GM18505 (cell line): ENCODE data around the gene MPND.
"Not testable (repeated sequence)": the region's sequence is repeated elsewhere in the genome, so short reads cannot be mapped to it uniquely, and the experiment has no call there.

Source experiments
- ATAC-seq: cut with Tn5 transposase; IDR thresholded peaks from one replicate; pipeline ENCODE4 v1.9.1; 2021; ENCODE audit not compliant: unreplicated experiment
- POLR2A ChIP-seq: IDR thresholded peaks from 4 replicates; pipeline ENCODE4 v1.6.1; 2011; ENCODE audit warnings: borderline replicate concordance; ENCODE audit not compliant: insufficient read depth, insufficient read length; ENCODE audit errors: extremely low read depth

The MPND gene

DNA sequence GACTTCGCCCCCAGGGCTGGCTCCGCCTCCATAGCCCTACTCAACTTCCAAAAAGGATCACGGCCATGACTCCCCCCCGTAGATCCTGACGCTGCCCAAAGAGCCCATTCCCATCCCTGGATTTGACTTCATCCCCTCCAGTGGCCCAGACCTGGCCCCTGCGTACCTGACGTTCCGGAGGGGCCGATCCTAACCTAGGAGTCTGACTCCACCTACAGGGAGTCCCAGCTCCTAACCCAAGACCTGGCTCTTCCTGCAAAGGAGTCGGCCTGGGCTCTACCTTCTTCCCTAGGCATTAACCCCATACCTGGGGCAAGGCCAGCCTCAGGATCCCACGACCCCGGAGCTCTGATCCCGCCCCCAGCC lies 15.5 kb upstream of the MPND start:
- ATAC-seq = no peak
- no peak for TF ChIP-seq POLR2A

DNA sequence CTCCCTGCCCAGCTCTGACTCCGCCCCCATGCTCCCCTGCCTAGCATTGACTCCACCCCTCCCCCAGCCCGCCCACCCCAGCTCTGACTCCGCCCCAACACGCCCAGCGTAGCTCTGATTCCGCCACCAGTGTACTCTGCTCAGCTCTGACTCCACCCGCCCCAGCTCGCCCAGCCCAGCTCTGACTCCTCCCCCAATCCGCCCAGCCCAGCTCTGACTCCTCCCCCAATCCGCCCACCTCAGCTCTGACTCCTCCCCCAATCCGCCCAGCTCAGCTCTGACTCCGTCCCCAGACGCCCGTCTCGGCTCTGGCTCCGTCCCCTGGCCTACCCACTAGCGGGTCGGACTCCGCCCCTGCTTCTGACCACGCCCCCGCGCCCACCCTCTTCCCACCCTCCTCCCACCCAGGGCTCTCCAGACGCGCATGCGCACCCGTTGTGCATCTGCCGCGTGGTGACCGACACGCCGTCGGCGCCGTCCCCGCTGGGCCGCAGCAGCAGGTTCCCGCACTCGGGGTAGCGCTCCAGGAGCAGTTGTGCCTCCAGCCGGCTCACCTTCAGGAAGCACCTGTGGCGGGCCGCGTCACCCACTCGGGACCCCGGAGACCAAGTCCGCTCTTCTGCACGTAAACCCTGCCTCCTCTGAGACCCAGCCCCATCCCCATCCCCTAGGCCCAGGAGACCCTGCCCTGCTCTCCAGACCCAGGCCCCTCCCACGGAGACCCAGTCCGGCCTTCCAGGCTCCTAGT lies 14.9 kb upstream of the MPND start:
- ATAC-seq = peak; percentile 80
- TF ChIP-seq POLR2A = peak; percentile 77

DNA sequence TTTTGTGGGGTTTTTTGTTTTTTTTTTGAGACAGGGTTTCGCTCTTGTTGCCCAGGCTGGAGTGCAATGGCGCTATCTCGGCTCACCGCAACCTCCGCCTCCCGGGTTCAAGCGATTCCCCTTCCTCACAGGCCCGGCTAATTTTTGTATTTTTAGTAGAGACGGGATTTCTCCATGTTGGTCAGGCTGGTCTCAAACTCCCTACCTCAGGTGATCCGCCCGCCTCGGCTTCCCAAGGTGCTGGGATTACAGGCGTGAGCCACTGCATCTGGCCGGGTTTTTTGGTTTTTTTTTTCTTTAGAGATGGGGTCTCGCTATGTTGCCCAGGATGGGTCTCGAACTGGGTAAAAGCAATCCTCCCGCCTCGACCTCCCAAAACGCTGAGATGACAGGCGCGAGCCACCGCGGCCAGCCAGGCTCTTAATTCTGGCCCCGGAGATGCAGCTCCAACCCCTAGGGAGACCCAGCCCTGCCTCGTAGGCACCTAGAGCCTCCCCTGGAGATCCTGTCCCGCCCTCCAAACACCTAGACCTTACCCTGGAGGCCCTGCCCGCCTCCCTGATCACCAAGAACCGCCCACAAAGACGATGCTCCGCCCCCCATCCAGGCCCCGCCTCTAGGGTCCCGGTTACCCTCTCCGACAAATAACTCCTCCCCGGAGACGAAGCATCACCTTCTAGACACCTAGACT lies 14.2 kb upstream of the MPND start:
- not testable (repeated sequence) for ATAC-seq

DNA sequence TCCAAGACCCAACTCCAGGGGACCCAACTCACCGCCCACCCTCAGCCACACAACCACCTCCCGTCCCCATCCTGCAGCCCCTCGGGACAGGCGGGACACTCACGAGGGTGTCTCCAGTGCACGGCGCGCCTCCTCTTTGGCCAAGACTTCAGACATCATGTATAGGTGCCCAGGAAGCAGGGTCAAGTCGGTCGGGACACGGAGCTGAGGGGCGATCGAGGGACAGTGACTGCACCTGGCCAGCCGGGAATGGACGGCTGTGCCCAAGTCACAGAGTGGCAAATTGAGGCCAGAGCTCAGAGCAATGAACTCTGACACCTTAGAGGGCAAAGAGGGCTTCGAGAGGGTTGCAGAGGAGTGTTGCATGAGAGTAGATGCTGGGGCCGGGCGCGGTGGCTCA lies 13.5 kb upstream of the MPND start:
- ATAC-seq = no peak
- no peak for TF ChIP-seq POLR2A

DNA sequence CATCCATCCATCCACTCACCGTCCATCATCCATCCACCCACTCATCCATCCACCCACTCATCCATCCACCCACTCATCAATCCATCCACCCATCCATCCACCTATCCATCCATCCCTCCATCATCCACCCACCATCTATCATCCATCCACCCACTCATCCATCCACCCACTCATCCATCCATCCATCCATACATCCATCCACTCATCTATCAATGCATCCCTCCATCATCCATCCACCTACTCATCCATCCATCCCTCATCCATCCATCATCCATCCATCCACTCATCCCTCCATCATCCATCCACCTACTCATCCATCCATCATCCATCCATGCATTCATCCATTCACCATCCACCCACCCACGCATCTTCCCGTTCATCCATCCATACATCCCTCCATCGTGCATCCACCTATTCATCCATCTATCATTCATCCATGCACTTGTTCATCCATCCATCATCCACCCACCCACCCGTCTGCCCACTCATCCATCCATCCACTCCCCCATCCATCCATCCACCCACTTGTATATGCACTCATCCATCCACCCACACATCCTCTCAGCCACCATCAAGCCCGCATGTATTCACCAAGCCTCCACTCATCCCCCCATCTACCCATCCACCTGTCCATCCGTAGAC lies 8.3 kb upstream of the MPND start:
- ATAC-seq = no peak
- no peak for TF ChIP-seq POLR2A

DNA sequence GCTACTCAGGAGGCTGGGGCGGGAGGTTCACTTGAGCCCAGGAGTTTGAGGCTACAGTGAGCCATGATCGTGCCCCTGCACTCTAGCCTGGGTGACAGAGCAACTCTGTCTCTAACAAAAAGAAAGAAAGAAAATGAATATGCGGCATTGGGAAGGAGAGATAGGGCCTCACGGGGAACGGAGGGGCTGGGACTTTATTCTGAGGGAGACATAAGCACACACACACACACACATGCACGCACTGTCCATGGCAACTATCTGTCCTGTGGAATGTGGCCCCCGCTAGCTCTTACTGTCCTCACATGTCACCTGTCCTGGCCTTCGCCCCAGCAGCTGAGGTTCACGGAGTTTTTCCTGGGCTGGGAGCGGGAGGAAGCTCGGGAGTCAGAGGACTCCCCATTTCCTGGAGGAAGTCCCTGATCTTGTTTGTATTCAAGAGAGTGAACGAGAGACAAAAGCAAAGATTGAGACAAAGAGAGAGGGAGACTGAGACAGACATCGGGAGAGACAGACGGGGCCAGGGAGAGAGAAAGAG lies 5.4 kb upstream of the MPND start:
- no peak for ATAC-seq
- TF ChIP-seq POLR2A = no peak

DNA sequence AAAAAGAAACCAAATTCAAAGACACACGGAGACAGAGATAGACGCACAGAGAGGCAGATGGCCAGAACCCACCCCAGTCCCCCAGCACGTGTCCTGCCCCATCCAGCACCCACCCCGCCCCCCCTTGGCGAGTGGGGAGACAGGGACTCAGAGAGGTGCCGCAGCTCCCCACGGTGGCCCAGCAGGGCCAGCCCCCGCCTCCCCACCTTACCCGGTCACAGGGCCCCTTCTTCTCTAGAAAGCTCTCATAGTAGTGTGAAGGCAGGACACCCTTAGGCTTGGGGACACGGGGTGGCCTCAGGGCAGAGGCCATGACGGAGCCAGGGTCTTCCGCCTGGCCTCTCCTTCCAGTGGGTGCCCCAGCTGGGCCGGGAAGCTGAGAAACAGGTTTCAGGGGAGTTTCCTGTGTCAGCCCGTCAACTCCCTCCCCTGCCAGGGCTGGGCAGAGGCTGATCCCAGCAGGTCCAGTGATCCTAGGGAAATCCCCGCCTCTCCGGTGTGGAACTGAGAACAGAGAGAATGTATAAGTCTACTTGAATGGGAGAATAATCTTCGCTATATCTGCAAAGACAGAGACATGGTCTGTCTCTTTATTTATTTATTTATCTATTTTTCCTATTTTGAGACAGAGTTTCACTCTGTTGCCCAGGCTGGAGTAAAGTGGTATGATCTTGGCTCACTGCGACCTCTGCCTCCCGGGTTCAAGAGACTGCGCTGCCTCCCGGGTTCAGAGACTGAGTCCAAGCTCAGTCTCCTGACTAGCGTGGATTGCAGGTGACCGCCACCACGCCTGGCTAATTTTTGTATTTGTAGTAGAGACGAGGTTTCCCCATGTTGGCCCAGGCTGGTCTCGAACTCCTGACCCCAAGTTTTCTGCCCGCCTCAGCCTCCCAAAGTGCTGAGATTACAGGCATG lies 4.7 kb upstream of the MPND start, which contains the start of gene STAP2:
STAP2 (minus strand) TSS at position 387 of the 915 bp plus-strand sequence; CDS start at position 313, 74 bp downstream.
- ATAC-seq = no peak

DNA sequence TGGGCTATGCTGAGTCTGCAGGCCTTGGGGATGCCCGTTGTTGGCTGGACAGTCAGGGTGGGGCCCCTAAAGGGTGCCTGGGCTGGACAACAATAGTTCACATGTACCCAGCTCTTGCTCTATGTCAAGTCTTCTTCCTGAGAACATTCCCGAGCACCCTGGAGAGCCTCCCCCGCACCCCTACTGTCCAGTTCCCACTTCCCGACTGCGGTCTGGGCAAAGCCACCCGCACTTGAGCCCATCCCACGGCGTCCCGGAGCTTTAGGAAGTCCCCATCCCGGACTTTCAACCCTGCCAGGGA lies 1.1 kb upstream of the MPND start:
- TF ChIP-seq POLR2A = no peak

More for the DNA sequence above, 4.7 kb upstream of the MPND start, which contains the start of gene STAP2:
- TF ChIP-seq POLR2A = peak; percentile 50

DNA sequence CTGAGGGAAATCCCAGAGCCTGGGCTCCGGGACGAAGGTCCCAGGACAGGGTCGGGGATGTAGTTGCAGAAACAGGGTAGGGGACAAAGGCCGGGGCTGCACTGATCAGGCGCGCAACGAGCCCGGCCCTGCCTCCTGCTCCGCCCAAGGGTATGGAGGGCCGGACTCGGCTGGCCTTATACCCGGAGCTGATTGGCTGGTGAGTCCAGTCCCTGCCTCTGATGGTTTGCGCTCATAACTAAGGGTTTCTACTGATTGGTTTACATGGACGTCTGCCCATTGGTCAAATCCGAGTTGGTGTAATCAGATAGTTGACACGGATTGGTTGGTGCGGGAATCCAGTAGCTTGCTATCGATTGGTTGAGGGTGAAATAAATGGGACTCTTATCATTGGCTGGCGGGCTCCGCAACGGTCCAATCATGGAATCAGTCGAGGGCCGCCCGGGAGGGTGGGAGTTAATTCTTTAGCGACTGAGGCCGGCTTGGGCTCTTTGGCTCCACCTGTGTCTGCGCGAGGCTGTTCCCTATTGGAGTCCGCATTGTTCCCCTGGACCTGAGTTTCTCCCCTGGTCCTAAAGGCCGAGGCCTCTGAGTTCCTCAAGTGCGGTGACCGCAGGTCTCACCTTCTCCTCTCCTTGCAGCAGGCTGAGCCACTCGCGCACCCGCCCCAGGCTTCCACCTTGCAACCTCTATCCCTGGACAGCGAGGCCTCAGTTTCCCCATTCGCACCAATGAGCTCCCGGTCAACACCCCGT lies 570 bp upstream of the MPND start:
- TF ChIP-seq POLR2A = peak; percentile 89
- ATAC-seq = peak; percentile 75

More for the DNA sequence above, 1.1 kb upstream of the MPND start:
- no peak for ATAC-seq

DNA sequence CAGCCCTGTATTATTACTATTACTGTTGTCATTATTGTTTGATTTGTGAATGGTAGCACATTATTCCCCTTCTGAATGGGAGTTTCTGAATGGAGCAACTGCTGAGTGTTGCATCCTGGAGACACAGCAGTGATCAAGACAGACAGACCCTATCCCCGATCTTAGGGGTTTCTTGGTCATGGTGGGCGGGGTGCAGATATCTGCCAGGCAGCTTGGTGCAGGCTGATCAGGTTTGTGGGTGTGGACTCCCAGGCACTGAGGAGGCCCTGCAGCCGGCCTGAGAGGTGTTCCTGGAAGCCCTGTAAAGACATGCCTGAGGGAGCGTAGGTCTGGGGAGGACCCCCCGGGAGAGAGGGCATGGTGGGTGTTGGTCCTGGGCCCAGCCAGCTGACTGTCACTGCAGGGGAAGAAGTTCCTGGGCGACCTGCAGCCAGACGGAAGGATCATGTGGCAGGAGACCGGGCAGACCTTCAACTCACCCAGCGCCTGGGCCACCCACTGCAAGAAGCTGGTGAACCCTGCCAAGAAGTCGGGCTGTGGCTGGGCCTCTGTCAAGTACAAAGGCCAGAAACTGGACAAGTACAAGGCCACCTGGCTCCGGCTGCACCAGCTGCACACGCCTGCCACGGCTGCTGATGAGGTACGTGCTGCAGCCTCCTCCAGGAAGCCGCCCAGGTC lies 2.1 kb downstream of the MPND start:
- no peak for ATAC-seq
- TF ChIP-seq POLR2A = no peak

DNA sequence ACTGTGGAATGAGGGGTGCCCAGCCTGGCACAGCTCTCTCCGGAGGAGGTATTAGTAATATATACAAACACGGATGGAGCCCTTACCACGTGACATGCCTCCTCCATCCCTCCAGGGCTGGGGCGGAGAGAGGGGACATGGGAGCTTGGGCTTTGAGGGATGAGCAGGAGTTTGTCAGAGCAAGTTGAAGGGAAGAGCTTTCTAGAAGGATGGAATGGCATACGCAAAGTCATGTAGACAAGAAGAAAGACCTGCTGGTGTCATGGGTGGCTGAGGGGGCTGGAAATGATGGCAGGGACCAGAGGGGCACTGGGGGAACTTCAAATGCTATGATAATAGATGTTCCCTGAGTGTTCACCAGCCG lies 2.6 kb downstream of the MPND start:
- TF ChIP-seq POLR2A = no peak
- no peak for ATAC-seq

DNA sequence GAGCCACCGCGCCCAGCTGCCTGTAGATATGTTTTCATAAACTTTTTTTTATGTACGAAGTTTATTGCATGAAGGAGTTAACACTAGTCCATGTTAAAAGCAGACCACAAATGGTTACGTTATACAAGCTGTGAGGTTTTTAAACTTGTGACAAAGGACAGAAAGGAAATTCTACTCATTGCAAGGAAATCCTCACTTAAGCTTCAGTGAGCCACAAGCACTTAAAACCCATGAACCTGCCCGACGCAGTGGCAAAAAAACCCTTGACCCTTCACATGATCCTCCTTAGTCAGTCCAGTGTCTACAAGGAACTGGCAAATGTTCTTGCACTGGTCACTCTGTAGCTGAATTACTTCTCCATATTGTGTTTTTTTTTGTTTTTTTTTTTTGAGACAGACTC lies 4.2 kb downstream of the MPND start:
- no peak for ATAC-seq
- TF ChIP-seq POLR2A = no peak

DNA sequence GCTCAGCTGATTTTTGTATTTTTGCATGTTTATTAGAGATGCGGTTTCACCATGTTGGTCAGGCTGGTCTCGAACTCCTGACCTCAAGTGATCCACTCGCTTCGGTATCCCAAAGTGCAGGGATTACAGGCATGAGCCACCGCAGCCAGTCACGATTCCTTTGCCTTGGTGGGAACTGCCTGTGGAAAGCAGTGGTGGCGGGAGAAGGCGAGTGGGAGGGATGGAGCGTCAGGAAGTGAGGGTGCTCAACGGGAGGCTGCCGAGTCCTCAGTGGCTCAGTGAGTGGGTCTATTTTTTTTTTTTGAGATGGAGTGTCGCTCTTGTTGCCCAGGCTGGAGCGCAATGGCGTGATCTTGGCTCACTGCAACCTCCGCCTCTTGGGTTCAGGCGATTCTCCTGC lies 5.9 kb downstream of the MPND start:
- not testable (repeated sequence) for ATAC-seq
